ENCODE data around the gene SGPL1.

SGPL1 gene

GRCh38 chr10:70927189-70927943 lies 111.6 kb downstream of the SGPL1 start:
- DNase-seq = no peak

DNA sequence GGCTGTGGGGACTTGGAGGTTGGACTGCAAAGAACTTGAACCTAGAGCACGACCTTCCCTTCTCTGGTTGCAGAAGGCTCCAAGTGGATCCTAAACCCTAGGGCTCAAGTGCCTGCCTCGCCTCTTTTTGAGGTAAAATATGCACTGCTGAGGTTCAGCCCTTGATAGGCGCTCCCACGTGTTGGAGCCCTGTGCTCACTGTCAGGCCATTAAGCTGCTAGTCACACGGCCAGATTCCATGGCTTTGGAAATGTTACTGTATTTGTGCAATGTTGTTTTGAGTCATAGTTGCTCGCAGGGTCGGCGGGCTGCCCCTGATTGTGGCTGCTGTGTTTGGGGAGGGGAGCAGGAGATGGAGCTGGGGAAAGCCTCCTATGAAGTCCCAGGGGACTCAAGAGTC lies 112.4 kb downstream of the SGPL1 start:
- DNase-seq = peak in 1 of 2 experiments; percentile 46

DNA sequence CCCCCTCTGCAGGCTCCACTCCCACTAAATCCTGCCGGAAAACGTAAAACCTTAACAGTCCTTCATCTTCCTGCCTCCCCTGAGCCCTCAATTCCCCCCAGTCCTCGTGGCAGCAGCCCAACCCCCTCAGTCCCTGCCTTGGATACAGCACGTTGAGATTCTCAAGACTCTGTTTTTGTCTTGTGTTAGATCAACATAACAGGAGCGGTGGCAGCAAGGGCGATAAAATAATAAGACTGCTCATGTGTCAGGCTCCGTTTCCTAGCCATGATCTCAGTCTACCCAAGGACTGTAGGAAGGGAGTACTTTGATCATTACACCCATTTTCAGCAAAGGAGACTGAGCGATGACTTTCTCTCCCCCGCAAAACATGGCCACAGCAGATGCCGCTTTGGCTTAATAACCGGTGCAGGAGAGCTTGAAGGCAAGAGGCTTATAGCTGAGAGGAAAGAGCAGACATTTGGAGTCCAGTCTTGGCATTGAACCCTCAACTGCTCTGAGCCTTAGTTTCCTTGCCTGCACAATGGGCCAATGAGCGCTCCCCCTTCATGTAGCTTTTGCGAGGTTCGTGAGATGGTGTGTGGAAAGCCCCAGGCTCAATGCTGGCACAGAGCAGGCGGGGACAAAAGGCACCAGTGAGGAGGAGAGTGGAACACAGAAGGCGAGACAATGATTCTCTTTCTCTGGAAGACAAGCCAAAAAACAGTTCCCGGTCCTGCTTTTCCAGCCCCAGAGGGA lies 114.7 kb downstream of the SGPL1 start:
- DNase-seq = no peak

Data from NCI-H526 (cell line).